HEK293 (cell line): ENCODE results near the gene CXADR.
A peak's percentile ranks its signal among the peaks of the same experiment; 100 is the strongest.

ENCODE experiments used
- CTCF ChIA-PET: fragments of 350-600 bp; formaldehyde crosslinking; extraction: SDS; loops from one replicate; lab custom pipeline; 2021; ENCODE audit warnings: antibody characterized with exemption; lab: Yijun Ruan, JAX
- POLR2A ChIA-PET: fragments of 300-600 bp; formaldehyde crosslinking; extraction: SDS; loops from one replicate; lab custom pipeline; 2020; ENCODE audit warnings: antibody characterized with exemption, inconsistent platforms; lab: Yijun Ruan, JAX
- H3K27ac ChIP-seq: fragments of 200-500 bp; sonication (Bioruptor generic); 2 replicates; pipeline ENCODE4 v1.5.1; 2014; ENCODE audit warnings: low read depth, low read length, control low read depth, inconsistent platforms; ENCODE audit errors: extremely low read depth
- H3K36me3 ChIP-seq, 2 experiments: fragments of 200-500 bp in 1 of 2; sonication (Bioruptor generic) in 1 of 2; 1 replicate in 1 of 2; 2 replicates in 1 of 2; pipeline ENCODE4 v1.5.1; 2014 to 2017; ENCODE audit warnings: inconsistent platforms in 2 of 2, low read length in 2 of 2; ENCODE audit not compliant: control insufficient read depth in 2 of 2, insufficient read depth in 1 of 2
- H3K4me1 ChIP-seq: fragments of 200-500 bp; sonication (Bioruptor generic); 2 replicates; pipeline ENCODE4 v1.5.1; 2014; ENCODE audit warnings: mild to moderate bottlenecking, low read length, inconsistent platforms; ENCODE audit not compliant: control insufficient read depth, insufficient read depth
- H3K4me3 ChIP-seq: 2 replicates; pipeline ENCODE4 v1.5.1; 2011; ENCODE audit warnings: low read depth, mild to moderate bottlenecking, control low read depth, low read length, moderate library complexity
- H3K9me3 ChIP-seq: fragments of 200-500 bp; sonication (Bioruptor generic); 2 replicates; pipeline ENCODE4 v1.5.1; 2014; ENCODE audit warnings: low read depth, low read length, inconsistent platforms; ENCODE audit not compliant: control insufficient read depth, insufficient read depth
- FEZF1 ChIP-seq: fragments of 450-650 bp; formaldehyde crosslinking; IDR thresholded peaks from 2 replicates; pipeline ENCODE4 v1.5.1; 2016; ENCODE audit warnings: missing biosample characterization, missing genetic modification characterization
- GFI1B ChIP-seq: fragments of 450-650 bp; formaldehyde crosslinking; IDR thresholded peaks from 2 replicates; pipeline ENCODE4 v1.5.1; 2016; ENCODE audit warnings: missing biosample characterization, missing genetic modification characterization
- GLI2 ChIP-seq: fragments of 450-650 bp; formaldehyde crosslinking; IDR thresholded peaks from 2 replicates; pipeline ENCODE4; 2017; ENCODE audit warnings: missing biosample characterization, missing genetic modification characterization, low read depth, borderline replicate concordance
- KLF10 ChIP-seq: fragments of 450-650 bp; IDR thresholded peaks from 2 replicates; pipeline ENCODE4 v1.5.1; 2018; ENCODE audit warnings: missing biosample characterization, mild to moderate bottlenecking, missing genetic modification characterization
- KLF7 ChIP-seq: fragments of 450-650 bp; formaldehyde crosslinking; IDR thresholded peaks from 2 replicates; pipeline ENCODE4 v1.5.1; 2016; ENCODE audit warnings: missing biosample characterization, missing genetic modification characterization, borderline replicate concordance
- MEIS1 ChIP-seq: sonication (generic); formaldehyde crosslinking; IDR thresholded peaks from 2 replicates; pipeline ENCODE4 v1.8.1; 2022; ENCODE audit warnings: missing genetic modification reagents, mild to moderate bottlenecking, borderline replicate concordance
- MYNN ChIP-seq: fragments of 450-650 bp; formaldehyde crosslinking; IDR thresholded peaks from 2 replicates; pipeline ENCODE4 v1.5.1; 2016; ENCODE audit warnings: missing biosample characterization, missing genetic modification characterization, borderline replicate concordance
- OSR2 ChIP-seq: fragments of 450-650 bp; formaldehyde crosslinking; IDR thresholded peaks from 2 replicates; pipeline ENCODE4 v1.5.1; 2016; ENCODE audit warnings: missing biosample characterization, missing genetic modification characterization
- SP2 ChIP-seq: fragments of 450-650 bp; formaldehyde crosslinking; IDR thresholded peaks from 2 replicates; pipeline ENCODE4 v1.5.1; 2016; ENCODE audit warnings: missing biosample characterization, missing genetic modification characterization
- WT1 ChIP-seq: fragments of 450-650 bp; formaldehyde crosslinking; IDR thresholded peaks from 2 replicates; pipeline ENCODE4 v1.5.1; 2016; ENCODE audit warnings: missing biosample characterization, missing genetic modification characterization
- ZBTB8A ChIP-seq: fragments of 450-650 bp; formaldehyde crosslinking; IDR thresholded peaks from 2 replicates; pipeline ENCODE4 v1.5.1; 2016; ENCODE audit warnings: missing biosample characterization, missing genetic modification characterization
- ZNF10 ChIP-seq: fragments of 450-650 bp; formaldehyde crosslinking; IDR thresholded peaks from 2 replicates; pipeline ENCODE4 v1.5.1; 2017; ENCODE audit warnings: missing biosample characterization, missing genetic modification characterization
- ZNF138 ChIP-seq: fragments of 450-650 bp; formaldehyde crosslinking; IDR thresholded peaks from 2 replicates; pipeline ENCODE4 v1.5.1; 2016; ENCODE audit warnings: missing biosample characterization, missing genetic modification characterization, borderline replicate concordance
- ZNF16 ChIP-seq: fragments of 450-650 bp; formaldehyde crosslinking; IDR thresholded peaks from 2 replicates; pipeline ENCODE4 v1.5.1; 2016; ENCODE audit warnings: low read depth, missing biosample characterization, missing genetic modification characterization
- ZNF175 ChIP-seq: fragments of 450-650 bp; formaldehyde crosslinking; IDR thresholded peaks from 2 replicates; pipeline ENCODE4 v1.5.1; 2016; ENCODE audit warnings: missing biosample characterization, missing genetic modification characterization
- ZNF433 ChIP-seq: fragments of 450-650 bp; formaldehyde crosslinking; IDR thresholded peaks from 2 replicates; pipeline ENCODE4 v1.5.1; 2016; ENCODE audit warnings: missing biosample characterization, missing genetic modification characterization, low read depth
- ZNF558 ChIP-seq: fragments of 450-650 bp; formaldehyde crosslinking; IDR thresholded peaks from 2 replicates; pipeline ENCODE4 v1.5.1; 2016; ENCODE audit warnings: missing biosample characterization, missing genetic modification characterization
- ZNF670 ChIP-seq: fragments of 450-650 bp; formaldehyde crosslinking; IDR thresholded peaks from 2 replicates; pipeline ENCODE4 v1.5.1; 2016; ENCODE audit warnings: missing biosample characterization, missing genetic modification characterization, low read depth
- ZNF776 ChIP-seq: fragments of 450-650 bp; formaldehyde crosslinking; IDR thresholded peaks from 2 replicates; pipeline ENCODE4 v1.5.0; 2017; ENCODE audit warnings: missing biosample characterization, missing genetic modification characterization, borderline replicate concordance
- ZNF792 ChIP-seq: fragments of 450-650 bp; formaldehyde crosslinking; IDR thresholded peaks from 2 replicates; pipeline ENCODE4 v1.5.1; 2016; ENCODE audit warnings: missing biosample characterization, missing genetic modification characterization
- TF ChIP-seq, protein P1 (sequence below): fragments of 450-650 bp; formaldehyde crosslinking; IDR thresholded peaks from 2 replicates; pipeline ENCODE4 v1.5.1; 2016; ENCODE audit warnings: missing biosample characterization, missing genetic modification characterization, low read depth
- TF ChIP-seq, protein P2 (sequence below): fragments of 450-650 bp; formaldehyde crosslinking; IDR thresholded peaks from 2 replicates; pipeline ENCODE4 v1.5.1; 2016; ENCODE audit warnings: missing biosample characterization, missing genetic modification characterization
- TF ChIP-seq, protein P3 (sequence below): fragments of 450-650 bp; formaldehyde crosslinking; IDR thresholded peaks from 2 replicates; pipeline ENCODE4 v1.5.1; 2016; ENCODE audit warnings: missing biosample characterization, missing genetic modification characterization
- TF ChIP-seq, protein P4 (sequence below): fragments of 450-650 bp; formaldehyde crosslinking; IDR thresholded peaks from 2 replicates; pipeline ENCODE4 v1.5.1; 2016; ENCODE audit warnings: missing biosample characterization, missing genetic modification characterization

CXADR gene

DNA sequence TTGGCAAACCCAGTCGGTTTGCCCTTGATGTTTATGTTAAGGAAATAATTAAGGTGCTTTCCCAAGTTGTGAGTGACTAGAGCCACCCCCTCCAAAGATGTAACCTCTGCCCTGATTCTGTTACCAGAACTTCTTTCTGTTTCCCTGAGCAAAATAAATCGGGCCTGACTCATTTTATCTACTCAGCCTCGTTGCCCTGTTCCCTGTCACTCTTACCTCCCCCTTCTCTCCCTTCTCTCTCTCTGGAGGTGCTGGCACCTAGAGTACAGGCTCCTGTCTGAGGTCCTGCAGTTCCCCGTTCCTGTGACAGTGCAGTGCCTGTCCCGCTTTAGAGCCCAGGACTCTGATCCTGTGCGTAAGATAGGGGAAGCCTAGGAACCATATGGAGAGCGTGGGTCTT is 35.4 kb downstream of the CXADR start:
- Histone ChIP-seq H3K9me3 (no peaks in the 10 kb centered on the region), H3K4me3 (no peak overlapping the region), H3K4me1 (peaks cover 18% of the 10 kb centered on the region)
- TF ChIP-seq ZNF792 (tag by site-specific recombination), result no peak
- TF ChIP-seq ZNF670 (tag by site-specific recombination), result no peak
- TF ChIP-seq, protein P1, sequence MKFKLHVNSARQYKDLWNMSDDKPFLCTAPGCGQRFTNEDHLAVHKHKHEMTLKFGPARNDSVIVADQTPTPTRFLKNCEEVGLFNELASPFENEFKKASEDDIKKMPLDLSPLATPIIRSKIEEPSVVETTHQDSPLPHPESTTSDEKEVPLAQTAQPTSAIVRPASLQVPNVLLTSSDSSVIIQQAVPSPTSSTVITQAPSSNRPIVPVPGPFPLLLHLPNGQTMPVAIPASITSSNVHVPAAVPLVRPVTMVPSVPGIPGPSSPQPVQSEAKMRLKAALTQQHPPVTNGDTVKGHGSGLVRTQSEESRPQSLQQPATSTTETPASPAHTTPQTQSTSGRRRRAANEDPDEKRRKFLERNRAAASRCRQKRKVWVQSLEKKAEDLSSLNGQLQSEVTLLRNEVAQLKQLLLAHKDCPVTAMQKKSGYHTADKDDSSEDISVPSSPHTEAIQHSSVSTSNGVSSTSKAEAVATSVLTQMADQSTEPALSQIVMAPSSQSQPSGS (tag by site-specific recombination), result no peak
- TF ChIP-seq, protein P2, sequence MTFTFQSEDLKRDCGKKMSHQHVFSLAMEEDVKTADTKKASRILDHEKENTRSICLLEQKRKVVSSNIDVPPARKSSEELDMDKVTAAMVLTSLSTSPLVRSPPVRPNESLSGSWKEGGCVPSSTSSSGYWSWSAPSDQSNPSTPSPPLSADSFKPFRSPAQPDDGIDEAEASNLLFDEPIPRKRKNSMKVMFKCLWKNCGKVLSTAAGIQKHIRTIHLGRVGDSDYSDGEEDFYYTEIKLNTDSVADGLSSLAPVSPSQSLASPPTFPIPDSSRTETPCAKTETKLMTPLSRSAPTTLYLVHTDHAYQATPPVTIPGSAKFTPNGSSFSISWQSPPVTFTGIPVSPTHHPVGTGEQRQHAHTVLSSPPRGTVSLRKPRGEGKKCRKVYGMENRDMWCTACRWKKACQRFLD (tag by site-specific recombination), result no peak
- no peak for TF ChIP-seq KLF10 (tag by site-specific recombination)
- TF ChIP-seq KLF7 (tag by site-specific recombination), result no peak
- TF ChIP-seq ZNF558 (tag by site-specific recombination), result no peak
- no peak for TF ChIP-seq ZNF16 (tag by site-specific recombination)
- TF ChIP-seq, all 188 proteins: peak for 0
- POLR2A ChIA-PET, result interaction anchor here (0.6 kb wide), 1 partner anchor 51 kb away, joined by 3 read pairs; no protein-coding TSS in a partner anchor
- CTCF ChIA-PET, result no interaction called here
- Histone ChIP-seq H3K27ac (no peak overlapping the region), H3K36me3 (peaks cover 7 to 20% of the 10 kb centered on the region in 2 experiments)

DNA sequence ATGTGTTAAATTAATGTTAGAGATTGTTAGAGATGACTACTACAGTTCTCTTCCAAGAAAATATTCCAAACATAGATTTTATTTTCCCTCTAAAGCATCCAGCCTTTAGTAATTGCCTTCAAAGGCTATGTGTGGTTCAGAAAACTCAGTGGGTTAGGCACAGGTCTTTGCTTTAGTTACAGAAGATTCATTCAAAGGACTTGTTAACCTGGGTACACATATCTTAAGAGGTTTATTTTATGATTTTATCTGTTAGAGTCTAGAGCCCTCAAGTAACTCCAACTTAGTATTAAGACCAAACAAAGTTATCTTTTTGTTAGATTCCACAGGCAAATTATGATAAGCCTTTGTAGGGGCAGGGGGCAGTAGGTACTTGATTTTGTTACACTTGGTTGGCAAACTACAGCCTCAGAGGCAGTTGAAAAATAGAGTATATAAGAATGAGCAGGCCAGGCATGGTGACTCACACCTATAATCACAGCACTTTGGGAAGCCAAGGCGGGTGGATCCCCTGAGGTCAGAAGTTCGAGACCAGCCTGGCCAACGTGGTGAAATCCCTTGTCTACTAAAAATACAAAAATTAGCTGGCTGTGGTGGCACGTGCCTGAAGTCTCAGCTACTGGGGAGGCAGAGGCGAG is 37.9 kb downstream of the CXADR start:
- Histone ChIP-seq H3K4me3 (no peak overlapping the region), H3K36me3 (peaks cover 12 to 20% of the 10 kb centered on the region in 2 experiments), H3K4me1 (peaks cover 27% of the 10 kb centered on the region)
- ChIA-PET CTCF (no interaction called here), POLR2A (no interaction called here)
- peak; percentile 48 for TF ChIP-seq OSR2 (tag by site-specific recombination)
- TF ChIP-seq, protein P3, sequence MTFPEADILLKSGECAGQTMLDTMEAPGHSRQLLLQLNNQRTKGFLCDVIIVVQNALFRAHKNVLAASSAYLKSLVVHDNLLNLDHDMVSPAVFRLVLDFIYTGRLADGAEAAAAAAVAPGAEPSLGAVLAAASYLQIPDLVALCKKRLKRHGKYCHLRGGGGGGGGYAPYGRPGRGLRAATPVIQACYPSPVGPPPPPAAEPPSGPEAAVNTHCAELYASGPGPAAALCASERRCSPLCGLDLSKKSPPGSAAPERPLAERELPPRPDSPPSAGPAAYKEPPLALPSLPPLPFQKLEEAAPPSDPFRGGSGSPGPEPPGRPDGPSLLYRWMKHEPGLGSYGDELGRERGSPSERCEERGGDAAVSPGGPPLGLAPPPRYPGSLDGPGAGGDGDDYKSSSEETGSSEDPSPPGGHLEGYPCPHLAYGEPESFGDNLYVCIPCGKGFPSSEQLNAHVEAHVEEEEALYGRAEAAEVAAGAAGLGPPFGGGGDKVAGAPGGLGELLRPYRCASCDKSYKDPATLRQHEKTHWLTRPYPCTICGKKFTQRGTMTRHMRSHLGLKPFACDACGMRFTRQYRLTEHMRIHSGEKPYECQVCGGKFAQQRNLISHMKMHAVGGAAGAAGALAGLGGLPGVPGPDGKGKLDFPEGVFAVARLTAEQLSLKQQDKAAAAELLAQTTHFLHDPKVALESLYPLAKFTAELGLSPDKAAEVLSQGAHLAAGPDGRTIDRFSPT, result peak; percentile 32; the same call in 1 of the 2 replicates
- no peak for TF ChIP-seq ZNF433 (tag by site-specific recombination)
- TF ChIP-seq, all 188 proteins: peak for 2
- Histone ChIP-seq H3K9me3 (no peaks in the 10 kb centered on the region), H3K27ac (no peak overlapping the region; the same call in 1 of the 2 replicates)

DNA sequence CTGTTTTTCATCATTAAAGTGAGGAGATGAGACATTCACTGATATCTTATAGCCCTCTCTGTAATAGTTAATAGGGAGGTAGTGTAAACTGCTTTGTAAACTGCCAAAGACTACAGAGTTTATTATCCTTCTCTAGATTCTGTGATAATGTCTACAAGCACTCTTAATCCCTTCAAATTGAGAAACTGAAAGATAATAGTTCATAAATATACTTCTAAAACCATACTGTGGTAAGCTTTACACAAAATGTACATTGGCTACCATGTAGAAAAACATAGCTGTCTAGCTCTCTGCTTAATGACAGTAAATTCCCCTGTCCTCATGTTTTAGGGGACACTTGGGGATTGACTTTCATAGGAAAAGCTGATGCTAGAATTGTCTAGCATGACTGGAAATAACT is 39.6 kb downstream of the CXADR start:
- H3K9me3 ChIP-seq, result no peaks in the 10 kb centered on the region
- POLR2A ChIA-PET, result no interaction called here
- H3K4me3 ChIP-seq, result no peak overlapping the region
- CTCF ChIA-PET, result interaction anchor here (1.1 to 2.5 kb wide), 3 partner anchors 33 to 166 kb away, joined by 3 to 8 read pairs (median 4); partner anchors contain the start of gene CXADR
- H3K36me3 ChIP-seq, result peaks cover 12 to 16% of the 10 kb centered on the region in 2 experiments
- no peak overlapping the region for H3K27ac ChIP-seq
- peaks cover 27% of the 10 kb centered on the region for H3K4me1 ChIP-seq
- TF ChIP-seq GFI1B (tag by site-specific recombination), result no peak
- TF ChIP-seq FEZF1 (tag by site-specific recombination), result peak; percentile 32; the same call in 1 of the 2 replicates
- no peak for TF ChIP-seq MYNN (tag by site-specific recombination)
- TF ChIP-seq SP2 (tag by site-specific recombination), result no peak
- TF ChIP-seq ZNF175 (tag by site-specific recombination), result no peak
- no peak for TF ChIP-seq MEIS1
- no peak for TF ChIP-seq GLI2 (tag by site-specific recombination)
- no peak for TF ChIP-seq ZNF138 (tag by site-specific recombination)
- peak; percentile 73; the same call in 1 of the 2 replicates for TF ChIP-seq ZNF10 (tag by site-specific recombination)
- TF ChIP-seq, protein P4, sequence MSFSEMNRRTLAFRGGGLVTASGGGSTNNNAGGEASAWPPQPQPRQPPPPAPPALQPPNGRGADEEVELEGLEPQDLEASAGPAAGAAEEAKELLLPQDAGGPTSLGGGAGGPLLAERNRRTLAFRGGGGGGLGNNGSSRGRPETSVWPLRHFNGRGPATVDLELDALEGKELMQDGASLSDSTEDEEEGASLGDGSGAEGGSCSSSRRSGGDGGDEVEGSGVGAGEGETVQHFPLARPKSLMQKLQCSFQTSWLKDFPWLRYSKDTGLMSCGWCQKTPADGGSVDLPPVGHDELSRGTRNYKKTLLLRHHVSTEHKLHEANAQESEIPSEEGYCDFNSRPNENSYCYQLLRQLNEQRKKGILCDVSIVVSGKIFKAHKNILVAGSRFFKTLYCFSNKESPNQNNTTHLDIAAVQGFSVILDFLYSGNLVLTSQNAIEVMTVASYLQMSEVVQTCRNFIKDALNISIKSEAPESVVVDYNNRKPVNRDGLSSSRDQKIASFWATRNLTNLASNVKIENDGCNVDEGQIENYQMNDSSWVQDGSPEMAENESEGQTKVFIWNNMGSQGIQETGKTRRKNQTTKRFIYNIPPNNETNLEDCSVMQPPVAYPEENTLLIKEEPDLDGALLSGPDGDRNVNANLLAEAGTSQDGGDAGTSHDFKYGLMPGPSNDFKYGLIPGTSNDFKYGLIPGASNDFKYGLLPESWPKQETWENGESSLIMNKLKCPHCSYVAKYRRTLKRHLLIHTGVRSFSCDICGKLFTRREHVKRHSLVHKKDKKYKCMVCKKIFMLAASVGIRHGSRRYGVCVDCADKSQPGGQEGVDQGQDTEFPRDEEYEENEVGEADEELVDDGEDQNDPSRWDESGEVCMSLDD, result no peak
- TF ChIP-seq WT1 (tag by site-specific recombination), result peak; percentile 80
- TF ChIP-seq ZBTB8A (tag by site-specific recombination), result no peak
- TF ChIP-seq ZNF776, result no peak
